ENCODE measurements around the gene UBE4A. TPM values are rescaled to one million over a fixed set of nuclear protein-coding genes. Genes with fewer than 3 reads are reported as not detected.

The UBE4A gene
- total and polyA plus RNA-seq, 2 donors (not counting 3 experiments of a cell fraction or from before 2014, with no cell fraction given): 13.3 to 40.2 TPM

GRCh38 chr11:118353084-118353710, 6.2 kb upstream of the UBE4A start:
- dilution Hi-C loops (cut with MboI; ENCODE audit: extremely low pct_ligation_motif_present, low sequenced_read_pairs): no loop called here
- no peak overlapping the region for H2AFZ ChIP-seq (ENCODE audit: low read depth, low read length)
- peak; percentile 48 for FAIRE-seq
- H3K9me1 ChIP-seq (replicated peaks; ENCODE audit: control insufficient read depth, extremely low read depth, insufficient read depth, low read length): no peaks in the 10 kb centered on the region
- H3K36me3 ChIP-seq (ENCODE audit: control insufficient read depth in 2 of 2, extremely low read depth in 1 of 2, insufficient read depth in 2 of 2, low read length in 2 of 2): no peaks in the 10 kb centered on the region
- DNase-seq (ENCODE audit: low read depth, low spot score): peak; percentile 25
- no peaks in the 10 kb centered on the region for H3K79me2 ChIP-seq (ENCODE audit: control insufficient read depth, insufficient read depth, low read length)
- no peak overlapping the region for H3K4me2 ChIP-seq (ENCODE audit: insufficient read depth, low read length)
- H3K4me1 ChIP-seq (ENCODE audit: control insufficient read depth, extremely low read depth, insufficient read depth, low read length): no peaks in the 10 kb centered on the region
- BruUV-seq (replicated peaks): no TSS peak
- H3K9me3 ChIP-seq (replicated peaks; ENCODE audit: control insufficient read depth, insufficient read depth, low read length): no peaks in the 10 kb centered on the region
- intact Hi-C loops (cut with micrococcal nuclease): loop anchor here (1.0 to 2.0 kb wide), 3 partner anchors 58 to 208 kb away; no protein-coding TSS in a partner anchor
- no peak overlapping the region for H3K27ac ChIP-seq (ENCODE audit: insufficient read depth, low read depth, low read length)
- ChIA-PET CTCF (interaction anchor here (0.8 to 5.7 kb wide), 8 partner anchors 54 to 546 kb away, joined by 3 to 83 read pairs (median 4); no protein-coding TSS in a partner anchor), POLR2A (no interaction called here)
- TF ChIP-seq, protein P1, sequence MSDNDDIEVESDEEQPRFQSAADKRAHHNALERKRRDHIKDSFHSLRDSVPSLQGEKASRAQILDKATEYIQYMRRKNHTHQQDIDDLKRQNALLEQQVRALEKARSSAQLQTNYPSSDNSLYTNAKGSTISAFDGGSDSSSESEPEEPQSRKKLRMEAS (IDR thresholded peaks at IDR 0.05; ENCODE audit: insufficient read depth, insufficient read length): no peak
- TF ChIP-seq, protein P2, sequence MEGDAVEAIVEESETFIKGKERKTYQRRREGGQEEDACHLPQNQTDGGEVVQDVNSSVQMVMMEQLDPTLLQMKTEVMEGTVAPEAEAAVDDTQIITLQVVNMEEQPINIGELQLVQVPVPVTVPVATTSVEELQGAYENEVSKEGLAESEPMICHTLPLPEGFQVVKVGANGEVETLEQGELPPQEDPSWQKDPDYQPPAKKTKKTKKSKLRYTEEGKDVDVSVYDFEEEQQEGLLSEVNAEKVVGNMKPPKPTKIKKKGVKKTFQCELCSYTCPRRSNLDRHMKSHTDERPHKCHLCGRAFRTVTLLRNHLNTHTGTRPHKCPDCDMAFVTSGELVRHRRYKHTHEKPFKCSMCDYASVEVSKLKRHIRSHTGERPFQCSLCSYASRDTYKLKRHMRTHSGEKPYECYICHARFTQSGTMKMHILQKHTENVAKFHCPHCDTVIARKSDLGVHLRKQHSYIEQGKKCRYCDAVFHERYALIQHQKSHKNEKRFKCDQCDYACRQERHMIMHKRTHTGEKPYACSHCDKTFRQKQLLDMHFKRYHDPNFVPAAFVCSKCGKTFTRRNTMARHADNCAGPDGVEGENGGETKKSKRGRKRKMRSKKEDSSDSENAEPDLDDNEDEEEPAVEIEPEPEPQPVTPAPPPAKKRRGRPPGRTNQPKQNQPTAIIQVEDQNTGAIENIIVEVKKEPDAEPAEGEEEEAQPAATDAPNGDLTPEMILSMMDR (IDR thresholded peaks at IDR 0.05; ENCODE audit: extremely low read depth in 1 of 2, insufficient read depth in 1 of 2, low read depth in 1 of 2, low read length in 2 of 2): peak; percentile 33 to 38
- H3K4me3 ChIP-seq (replicated peaks in 1 of 3; ENCODE audit: insufficient read depth in 1 of 3, low read depth in 1 of 3, low read length in 3 of 3): no peak overlapping the region
- no peaks in the 10 kb centered on the region for H4K20me1 ChIP-seq (replicated peaks; ENCODE audit: control insufficient read depth, extremely low read depth, insufficient read depth, low read length)
- H3K27me3 ChIP-seq (ENCODE audit: control insufficient read depth in 2 of 2, insufficient read depth in 2 of 2, low read length in 2 of 2): peaks cover 6 to 13% of the 10 kb centered on the region in 2 experiments
- no peak overlapping the region for H3K9ac ChIP-seq (replicated peaks; ENCODE audit: extremely low read depth, insufficient read depth, low read length)

- POLR2A ChIA-PET: no interaction called here
Measured at GRCh38 chr11:118358071-118358470, 1.3 kb upstream of the UBE4A start.

More at GRCh38 chr11:118358071-118358470, 1.3 kb upstream of the UBE4A start:
- no peak overlapping the region for H3K27ac ChIP-seq (ENCODE audit: insufficient read depth, low read depth, low read length)
- FAIRE-seq: no peak
- BruUV-seq (replicated peaks): no TSS peak
- TF ChIP-seq EZH2 (IDR thresholded peaks at IDR 0.05; ENCODE audit: borderline replicate concordance, low read depth, low read length, severe bottlenecking) (no peak), FOS (IDR thresholded peaks at IDR 0.05; ENCODE audit: borderline replicate concordance, insufficient read depth, low read length) (no peak), POLR2A (IDR thresholded peaks at IDR 0.05; ENCODE audit: low read depth, low read length) (no peak), POLR2AphosphoS5 (IDR thresholded peaks at IDR 0.05; ENCODE audit: insufficient read depth, low read depth, low read length) (no peak)
- TF ChIP-seq, protein P2 (IDR thresholded peaks at IDR 0.05; ENCODE audit: extremely low read depth in 1 of 2, insufficient read depth in 1 of 2, low read depth in 1 of 2, low read length in 2 of 2): no peak
- H3K9me1 ChIP-seq (replicated peaks; ENCODE audit: control insufficient read depth, extremely low read depth, insufficient read depth, low read length): no peaks in the 10 kb centered on the region
- H3K36me3 ChIP-seq (ENCODE audit: control insufficient read depth in 2 of 2, extremely low read depth in 1 of 2, insufficient read depth in 2 of 2, low read length in 2 of 2): no peaks in the 10 kb centered on the region
- CTCF ChIA-PET: interaction anchor here (2.5 to 2.9 kb wide), 2 partner anchors 62 to 159 kb away, joined by 10 to 14 read pairs; no protein-coding TSS in a partner anchor
- H4K20me1 ChIP-seq (replicated peaks; ENCODE audit: control insufficient read depth, extremely low read depth, insufficient read depth, low read length): no peaks in the 10 kb centered on the region
- H3K4me2 ChIP-seq (ENCODE audit: insufficient read depth, low read length): no peak overlapping the region
- H3K27me3 ChIP-seq (ENCODE audit: control insufficient read depth in 2 of 2, insufficient read depth in 2 of 2, low read length in 2 of 2): no peaks in the 10 kb centered on the region
- no peak for DNase-seq (ENCODE audit: low read depth, low spot score)
- H3K4me3 ChIP-seq (replicated peaks in 1 of 3; ENCODE audit: insufficient read depth in 1 of 3, low read depth in 1 of 3, low read length in 3 of 3): no peak overlapping the region
- dilution Hi-C loops (cut with MboI; ENCODE audit: extremely low pct_ligation_motif_present, low sequenced_read_pairs): no loop called here
- no peaks in the 10 kb centered on the region for H3K9me3 ChIP-seq (replicated peaks; ENCODE audit: control insufficient read depth, insufficient read depth, low read length)
- no peak overlapping the region for H3K9ac ChIP-seq (replicated peaks; ENCODE audit: extremely low read depth, insufficient read depth, low read length)
- peaks cover 20% of the 10 kb centered on the region for H3K79me2 ChIP-seq (ENCODE audit: control insufficient read depth, insufficient read depth, low read length)
- H2AFZ ChIP-seq (ENCODE audit: low read depth, low read length): no peak overlapping the region
- H3K4me1 ChIP-seq (ENCODE audit: control insufficient read depth, extremely low read depth, insufficient read depth, low read length): peaks cover 6% of the 10 kb centered on the region
- intact Hi-C loops (cut with micrococcal nuclease): no loop called here

All from endothelial cell of umbilical vein (primary cell).